ENCODE measurements around the gene RNPS1. TPM values are rescaled to one million over a fixed set of nuclear protein-coding genes. Genes with fewer than 3 reads are reported as not detected.

The RNPS1 gene
- total RNA-seq, 1 donor from 2014 or later: 73.5 TPM

DNA sequence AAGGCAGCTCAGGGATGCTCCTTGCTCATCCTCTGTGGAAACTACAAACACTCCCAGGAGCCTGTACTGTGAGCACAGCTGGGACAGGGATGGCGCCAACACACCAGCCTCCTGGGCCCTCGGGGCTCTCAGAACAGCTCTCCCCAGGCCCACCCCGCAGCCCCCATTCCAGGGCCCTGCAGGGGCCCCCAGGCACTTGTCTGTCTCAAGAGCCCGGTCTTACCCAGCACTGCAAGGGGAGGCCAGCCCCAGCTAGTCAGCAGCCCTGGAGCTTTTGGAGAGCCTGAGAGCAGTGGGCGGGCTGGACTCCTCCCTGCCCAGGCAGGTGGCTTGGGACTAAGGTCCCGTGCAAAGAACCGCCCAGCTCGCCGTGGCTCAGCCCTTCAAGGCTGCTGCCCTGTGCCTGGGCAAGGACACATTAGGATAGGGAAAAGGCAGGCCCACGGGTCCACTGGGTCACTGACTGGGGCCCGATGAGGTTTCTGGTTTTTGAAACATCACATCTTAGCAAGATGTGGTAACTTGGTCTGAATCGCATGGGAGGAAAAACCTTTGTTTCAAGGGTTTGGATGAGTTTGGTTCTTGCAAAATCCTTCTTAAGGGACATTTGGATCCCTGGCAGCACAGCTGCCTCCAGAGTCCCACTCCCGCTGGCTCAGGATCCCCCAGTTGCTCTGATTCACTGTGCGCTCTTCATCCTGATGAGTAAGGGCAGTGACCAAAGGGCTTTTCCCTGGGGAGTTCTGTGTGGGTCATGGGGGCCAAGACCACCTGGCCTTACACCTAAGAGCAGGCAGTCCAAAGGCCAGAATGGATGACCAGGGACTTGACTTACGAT is 28.9 kb downstream of the RNPS1 start:
- FAIRE-seq: peak; percentile 43

DNA sequence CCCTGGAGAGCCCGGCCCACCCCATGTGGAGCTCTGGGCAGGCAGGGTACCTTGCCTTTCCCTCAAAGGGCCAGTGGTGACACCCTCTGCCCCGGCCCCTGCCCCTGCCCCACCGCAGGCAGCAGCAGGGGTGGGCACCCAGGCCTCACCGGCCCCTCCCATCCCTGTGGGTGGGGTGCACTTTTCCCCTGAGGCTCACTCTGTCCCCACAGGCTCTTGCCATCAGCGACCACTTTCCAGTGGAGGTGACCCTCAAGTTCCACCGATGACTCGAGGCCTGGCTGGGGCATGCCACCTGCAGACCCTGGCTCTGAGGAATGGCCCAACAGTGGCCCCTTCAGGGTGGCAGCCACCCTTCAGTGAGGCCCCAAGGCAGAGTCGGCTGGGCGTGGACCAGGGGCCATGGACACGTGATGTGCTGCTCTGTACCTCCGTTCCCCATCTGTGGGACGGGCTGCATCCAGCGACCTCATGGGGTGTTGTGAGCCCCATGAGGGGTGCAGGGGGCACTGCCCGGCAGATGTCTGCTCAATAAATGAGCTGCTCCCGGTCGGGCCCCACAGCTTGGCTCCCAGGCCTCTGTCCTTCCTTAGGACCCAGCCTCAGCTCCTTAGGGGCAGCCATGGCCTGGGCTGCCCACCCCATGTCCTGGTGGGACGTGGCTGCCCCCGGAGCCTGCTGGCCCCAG is 29.6 kb downstream of the RNPS1 start:
- no peak overlapping the region for H3K4me3 ChIP-seq (ENCODE audit: low read depth, low read length)
- peaks cover 15% of the 10 kb centered on the region for H3K36me3 ChIP-seq (ENCODE audit: control insufficient read depth, insufficient read depth, low read length)
- no peak for FAIRE-seq
- no peak for DNase-seq (ENCODE audit: low read depth)
- TF ChIP-seq, protein P1, sequence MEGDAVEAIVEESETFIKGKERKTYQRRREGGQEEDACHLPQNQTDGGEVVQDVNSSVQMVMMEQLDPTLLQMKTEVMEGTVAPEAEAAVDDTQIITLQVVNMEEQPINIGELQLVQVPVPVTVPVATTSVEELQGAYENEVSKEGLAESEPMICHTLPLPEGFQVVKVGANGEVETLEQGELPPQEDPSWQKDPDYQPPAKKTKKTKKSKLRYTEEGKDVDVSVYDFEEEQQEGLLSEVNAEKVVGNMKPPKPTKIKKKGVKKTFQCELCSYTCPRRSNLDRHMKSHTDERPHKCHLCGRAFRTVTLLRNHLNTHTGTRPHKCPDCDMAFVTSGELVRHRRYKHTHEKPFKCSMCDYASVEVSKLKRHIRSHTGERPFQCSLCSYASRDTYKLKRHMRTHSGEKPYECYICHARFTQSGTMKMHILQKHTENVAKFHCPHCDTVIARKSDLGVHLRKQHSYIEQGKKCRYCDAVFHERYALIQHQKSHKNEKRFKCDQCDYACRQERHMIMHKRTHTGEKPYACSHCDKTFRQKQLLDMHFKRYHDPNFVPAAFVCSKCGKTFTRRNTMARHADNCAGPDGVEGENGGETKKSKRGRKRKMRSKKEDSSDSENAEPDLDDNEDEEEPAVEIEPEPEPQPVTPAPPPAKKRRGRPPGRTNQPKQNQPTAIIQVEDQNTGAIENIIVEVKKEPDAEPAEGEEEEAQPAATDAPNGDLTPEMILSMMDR (IDR thresholded peaks at IDR 0.05; ENCODE audit: insufficient read depth, low read length, severe bottlenecking): no peak
- peaks cover 16% of the 10 kb centered on the region for H3K27me3 ChIP-seq (ENCODE audit: control insufficient read depth, insufficient read depth, low read length)

More for the DNA sequence above, 28.9 kb downstream of the RNPS1 start:
- Histone ChIP-seq H3K27me3 (ENCODE audit: control insufficient read depth, insufficient read depth, low read length) (peaks cover 16% of the 10 kb centered on the region), H3K36me3 (ENCODE audit: control insufficient read depth, insufficient read depth, low read length) (peaks cover 19% of the 10 kb centered on the region), H3K4me3 (ENCODE audit: low read depth, low read length) (no peak overlapping the region)
- no peak for DNase-seq (ENCODE audit: low read depth)
- TF ChIP-seq, protein P1 (IDR thresholded peaks at IDR 0.05; ENCODE audit: insufficient read depth, low read length, severe bottlenecking): no peak

DNA sequence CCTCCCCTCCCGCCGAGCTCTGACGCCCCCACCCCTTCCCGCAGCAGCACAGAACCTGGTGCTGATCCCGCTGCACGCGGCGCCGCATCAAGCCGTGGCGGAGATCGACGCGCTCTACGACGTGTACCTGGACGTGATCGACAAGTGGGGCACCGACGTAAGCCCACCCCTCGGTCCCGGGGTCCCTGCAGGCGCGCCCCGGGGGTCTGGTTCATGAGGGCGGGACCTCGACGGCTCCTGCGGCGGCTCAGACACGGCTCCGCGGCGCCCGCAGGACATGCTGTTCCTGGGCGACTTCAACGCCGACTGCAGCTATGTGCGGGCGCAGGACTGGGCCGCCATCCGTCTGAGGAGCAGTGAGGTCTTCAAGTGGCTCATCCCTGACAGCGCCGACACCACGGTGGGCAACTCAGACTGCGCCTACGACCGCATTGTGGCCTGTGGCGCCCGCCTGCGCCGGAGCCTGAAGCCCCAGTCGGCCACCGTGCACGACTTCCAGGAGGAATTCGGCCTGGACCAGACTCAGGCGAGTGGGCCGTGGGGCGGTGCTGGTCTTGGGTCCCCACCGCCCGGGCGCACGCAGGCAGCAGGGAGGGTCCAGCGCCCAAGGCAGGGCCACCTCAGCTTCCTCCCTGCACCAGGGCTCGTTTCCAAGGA is 30.3 kb downstream of the RNPS1 start:
- TF ChIP-seq, protein P1 (IDR thresholded peaks at IDR 0.05; ENCODE audit: insufficient read depth, low read length, severe bottlenecking): no peak
- FAIRE-seq (no peak), DNase-seq (ENCODE audit: low read depth) (no peak)
- Histone ChIP-seq H3K27me3 (ENCODE audit: control insufficient read depth, insufficient read depth, low read length) (peaks cover 16% of the 10 kb centered on the region), H3K4me3 (ENCODE audit: low read depth, low read length) (no peak overlapping the region), H3K36me3 (ENCODE audit: control insufficient read depth, insufficient read depth, low read length) (peaks cover 16% of the 10 kb centered on the region)

DNA sequence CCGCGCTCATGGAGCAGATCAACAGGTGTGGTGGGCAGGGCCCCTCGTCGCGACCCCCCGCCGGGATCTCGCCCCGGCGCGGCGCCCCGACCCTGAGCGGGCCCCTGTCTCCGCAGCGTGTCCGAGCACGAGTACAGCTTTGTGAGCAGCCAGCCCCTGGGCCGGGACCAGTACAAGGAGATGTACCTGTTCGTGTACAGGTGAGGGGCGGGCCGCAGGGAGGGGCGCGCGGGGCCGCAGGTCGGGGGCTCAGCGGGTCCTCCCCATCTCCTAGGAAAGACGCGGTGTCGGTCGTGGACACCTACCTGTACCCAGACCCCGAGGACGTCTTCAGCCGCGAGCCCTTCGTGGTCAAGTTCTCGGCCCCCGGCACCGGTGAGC is 30.8 kb downstream of the RNPS1 start:
- DNase-seq (ENCODE audit: low read depth) (no peak), FAIRE-seq (no peak)
- peaks cover 20% of the 10 kb centered on the region for H3K36me3 ChIP-seq (ENCODE audit: control insufficient read depth, insufficient read depth, low read length)
- peaks cover 16% of the 10 kb centered on the region for H3K27me3 ChIP-seq (ENCODE audit: control insufficient read depth, insufficient read depth, low read length)
- peak overlapping the region; percentile 10 for H3K4me3 ChIP-seq (ENCODE audit: low read depth, low read length)
- TF ChIP-seq, protein P1 (IDR thresholded peaks at IDR 0.05; ENCODE audit: insufficient read depth, low read length, severe bottlenecking): no peak

DNA sequence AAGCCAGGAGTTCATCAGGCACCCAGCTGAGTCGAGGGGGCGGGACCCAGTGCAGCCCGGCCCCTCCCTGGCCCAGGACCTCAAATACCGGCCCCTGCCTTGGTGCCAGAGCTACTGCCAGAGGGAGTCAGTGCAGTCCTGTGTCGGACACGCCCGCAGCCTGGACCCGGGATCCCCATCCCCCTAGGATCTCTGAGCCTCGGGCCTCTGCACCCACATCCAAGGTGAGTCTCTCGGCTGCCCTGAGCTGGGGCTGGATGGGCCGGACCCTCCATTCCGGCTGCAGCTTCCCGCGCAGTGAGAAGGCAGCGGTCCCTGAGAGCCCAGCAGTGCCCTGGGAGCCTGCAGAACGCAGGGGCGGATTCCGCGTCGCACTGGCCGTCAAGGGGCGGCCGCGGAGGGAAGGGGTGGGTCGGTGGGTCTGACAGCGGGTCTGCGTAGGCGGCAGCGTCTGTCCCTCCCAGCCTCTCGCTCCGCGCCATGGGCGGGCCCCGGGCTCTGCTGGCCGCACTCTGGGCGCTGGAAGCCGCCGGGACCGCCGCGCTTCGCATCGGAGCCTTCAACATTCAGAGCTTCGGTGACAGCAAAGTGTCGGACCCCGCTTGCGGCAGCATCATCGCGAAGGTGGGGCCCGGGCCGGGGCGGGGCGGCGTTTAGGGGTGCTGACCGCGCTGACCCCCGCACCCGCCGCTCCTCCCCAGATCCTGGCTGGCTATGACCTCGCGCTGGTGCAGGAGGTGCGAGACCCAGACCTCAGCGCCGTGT is 31.4 kb downstream of the RNPS1 start, which contains the start of gene DNASE1L2:
Gene DNASE1L2, plus strand, starts transcription at position 108 of the 765 bp plus-strand sequence. Its CDS starts 373 bp downstream, at position 481.
- TF ChIP-seq, protein P1 (IDR thresholded peaks at IDR 0.05; ENCODE audit: insufficient read depth, low read length, severe bottlenecking): no peak
- Histone ChIP-seq H3K27me3 (ENCODE audit: control insufficient read depth, insufficient read depth, low read length) (peaks cover 16% of the 10 kb centered on the region), H3K36me3 (ENCODE audit: control insufficient read depth, insufficient read depth, low read length) (peaks cover 25% of the 10 kb centered on the region), H3K4me3 (ENCODE audit: low read depth, low read length) (peak within 1 kb of the TSS; percentile 10)
- DNase-seq (ENCODE audit: low read depth) (no peak), FAIRE-seq (no peak)
